ENCODE results near the gene KSR1.
"Not testable (repeated sequence)": the region's sequence is repeated elsewhere in the genome, so short reads cannot be mapped to it uniquely, and the experiment has no call there.

DNA sequence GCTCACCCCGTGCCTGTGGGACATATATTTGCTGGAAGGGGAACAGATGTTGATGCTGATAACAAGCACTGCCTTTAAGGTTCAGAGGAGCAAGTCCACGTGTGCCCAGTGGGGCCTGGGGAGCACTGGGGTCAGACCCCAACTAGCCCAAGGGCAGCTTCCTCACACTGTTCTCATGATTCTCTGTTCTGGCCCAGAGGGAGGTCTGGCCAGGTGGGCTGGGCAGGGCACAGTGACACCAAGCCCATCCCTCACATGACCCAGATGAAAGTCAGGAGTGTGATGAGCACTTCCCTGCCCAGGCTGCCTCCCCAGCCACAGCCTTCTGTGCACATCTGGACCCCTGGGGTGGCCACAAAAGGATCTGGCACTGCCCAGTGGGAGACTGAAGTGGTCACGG lies 29.8 kb upstream of the KSR1 start:
- TF ChIP-seq, protein P1, sequence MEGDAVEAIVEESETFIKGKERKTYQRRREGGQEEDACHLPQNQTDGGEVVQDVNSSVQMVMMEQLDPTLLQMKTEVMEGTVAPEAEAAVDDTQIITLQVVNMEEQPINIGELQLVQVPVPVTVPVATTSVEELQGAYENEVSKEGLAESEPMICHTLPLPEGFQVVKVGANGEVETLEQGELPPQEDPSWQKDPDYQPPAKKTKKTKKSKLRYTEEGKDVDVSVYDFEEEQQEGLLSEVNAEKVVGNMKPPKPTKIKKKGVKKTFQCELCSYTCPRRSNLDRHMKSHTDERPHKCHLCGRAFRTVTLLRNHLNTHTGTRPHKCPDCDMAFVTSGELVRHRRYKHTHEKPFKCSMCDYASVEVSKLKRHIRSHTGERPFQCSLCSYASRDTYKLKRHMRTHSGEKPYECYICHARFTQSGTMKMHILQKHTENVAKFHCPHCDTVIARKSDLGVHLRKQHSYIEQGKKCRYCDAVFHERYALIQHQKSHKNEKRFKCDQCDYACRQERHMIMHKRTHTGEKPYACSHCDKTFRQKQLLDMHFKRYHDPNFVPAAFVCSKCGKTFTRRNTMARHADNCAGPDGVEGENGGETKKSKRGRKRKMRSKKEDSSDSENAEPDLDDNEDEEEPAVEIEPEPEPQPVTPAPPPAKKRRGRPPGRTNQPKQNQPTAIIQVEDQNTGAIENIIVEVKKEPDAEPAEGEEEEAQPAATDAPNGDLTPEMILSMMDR (IDR thresholded peaks at IDR 0.05), result not testable (repeated sequence)
- TF ChIP-seq POLR2A (IDR thresholded peaks at IDR 0.05), result not testable (repeated sequence)

Data from uterus (tissue), 2 donors.